ENCODE measurements around the gene HMGB2.

The HMGB2 gene

DNA sequence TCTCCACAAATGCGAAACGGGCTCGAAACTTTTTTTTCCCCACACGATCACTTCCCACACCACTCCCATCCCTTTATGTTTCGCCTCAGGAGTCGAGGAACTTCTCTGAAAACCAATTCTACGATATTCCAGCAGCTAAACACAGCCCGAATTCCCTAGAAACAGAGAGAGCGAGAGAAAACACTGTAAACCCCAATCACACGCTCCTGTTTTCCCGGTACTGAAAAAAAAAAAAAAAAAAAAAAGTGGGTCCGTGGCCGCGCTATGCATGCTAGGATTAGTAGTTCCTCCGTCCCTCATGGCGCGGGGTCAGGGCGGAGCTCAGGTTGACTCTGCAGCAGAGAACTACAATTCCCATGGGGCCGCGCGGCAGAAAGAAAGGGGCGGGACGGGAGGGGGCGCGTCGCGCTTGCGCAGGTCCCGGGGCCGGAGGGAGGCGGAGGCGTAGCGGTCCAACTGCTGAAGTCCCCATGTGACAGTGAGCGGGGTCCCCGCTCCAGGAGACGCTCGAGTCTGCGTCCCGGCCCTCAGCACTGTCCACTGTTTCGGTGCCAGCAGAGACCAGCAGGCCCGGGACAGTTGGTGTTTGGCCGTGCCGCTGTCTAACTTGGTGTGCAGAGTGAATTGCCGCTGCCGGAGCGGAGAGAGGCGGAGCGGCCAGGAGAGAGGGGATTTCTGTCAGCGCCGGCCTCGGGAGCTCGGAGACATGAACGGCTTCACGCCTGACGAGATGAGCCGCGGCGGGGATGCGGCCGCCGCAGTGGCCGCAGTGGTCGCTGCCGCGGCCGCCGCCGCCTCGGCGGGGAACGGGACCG, 36.5 kb upstream of the HMGB2 start, which contains the start of gene SAP30:
TSS of gene SAP30 (plus strand) at position 478 of the 815 bp plus-strand sequence. CDS start at position 707, 229 bp downstream.
- H2BK12ac ChIP-seq (ENCODE audit: low read length): no peak within 1 kb of the TSS
- peaks cover 1 to 28% of the 10 kb centered on the region in 2 donors for H3K36me3 ChIP-seq (replicated peaks in 1 of 2; ENCODE audit: control insufficient read depth in 2 of 2, insufficient read depth in 2 of 2, low read length in 2 of 2)
- peak within 1 kb of the TSS; percentile 92 for H3K23ac ChIP-seq (ENCODE audit: low read depth, low read length, poor library complexity)
- H2BK120ac ChIP-seq (ENCODE audit: low read depth, low read length): no peak within 1 kb of the TSS
- H2BK15ac ChIP-seq (ENCODE audit: low read length): peak within 1 kb of the TSS; percentile 64
- peaks cover 0 to 15% of the 10 kb centered on the region in 2 donors for H3K9me3 ChIP-seq (replicated peaks in 1 of 2; ENCODE audit: control insufficient read depth in 2 of 2, insufficient read depth in 1 of 2, low read depth in 1 of 2, low read length in 2 of 2)
- H3K27ac ChIP-seq (replicated peaks; ENCODE audit: low read length): peak within 1 kb of the TSS; percentile 89
- no peak within 1 kb of the TSS for H4K91ac ChIP-seq (ENCODE audit: low read depth, low read length, poor library complexity)
- H2AFZ ChIP-seq (ENCODE audit: low read length): peak within 1 kb of the TSS; percentile 90
- H3K14ac ChIP-seq (ENCODE audit: low read length): peak within 1 kb of the TSS; percentile 71
- peaks cover 3% of the 10 kb centered on the region for H3K79me1 ChIP-seq (ENCODE audit: low read depth, low read length)
- peak within 1 kb of the TSS; percentile 83 for H3K4me2 ChIP-seq (ENCODE audit: insufficient read depth, low read length, poor library complexity, severe bottlenecking)
- H3K18ac ChIP-seq (ENCODE audit: low read length): peak within 1 kb of the TSS; percentile 97
- peak within 1 kb of the TSS; percentile 74 for H2AK5ac ChIP-seq (ENCODE audit: low read depth, low read length)
- peak within 1 kb of the TSS; percentile 17 for H4K8ac ChIP-seq (ENCODE audit: low read depth, low read length)
- peak within 1 kb of the TSS; percentile 99 for H3K9ac ChIP-seq (ENCODE audit: low read depth, low read length, poor library complexity)
- no peak within 1 kb of the TSS for H3K4ac ChIP-seq (ENCODE audit: low read length)
- no peaks in the 10 kb centered on the region for H3K27me3 ChIP-seq (ENCODE audit: control insufficient read depth in 3 of 3, insufficient read depth in 3 of 3, low read depth in 1 of 3, low read length in 3 of 3)
- peak; percentile 98 for DNase-seq (ENCODE audit: low spot score)
- peaks cover 0 to 9% of the 10 kb centered on the region in 2 donors for H3K4me1 ChIP-seq (ENCODE audit: control insufficient read depth in 2 of 2, insufficient read depth in 1 of 2, low read depth in 1 of 2, low read length in 2 of 2)
- H2BK5ac ChIP-seq (ENCODE audit: low read length): peak within 1 kb of the TSS; percentile 53
- peak within 1 kb of the TSS; percentile 97 to 100 for H3K4me3 ChIP-seq (ENCODE audit: low read length in 2 of 2)
- WGBS, 2 donors (ENCODE audit: extremely low coverage in 2 of 2, insufficient read length in 2 of 2, insufficient replicate concordance in 1 of 2): no CpG with 5 or more reads among the region's 72 CpGs

DNA sequence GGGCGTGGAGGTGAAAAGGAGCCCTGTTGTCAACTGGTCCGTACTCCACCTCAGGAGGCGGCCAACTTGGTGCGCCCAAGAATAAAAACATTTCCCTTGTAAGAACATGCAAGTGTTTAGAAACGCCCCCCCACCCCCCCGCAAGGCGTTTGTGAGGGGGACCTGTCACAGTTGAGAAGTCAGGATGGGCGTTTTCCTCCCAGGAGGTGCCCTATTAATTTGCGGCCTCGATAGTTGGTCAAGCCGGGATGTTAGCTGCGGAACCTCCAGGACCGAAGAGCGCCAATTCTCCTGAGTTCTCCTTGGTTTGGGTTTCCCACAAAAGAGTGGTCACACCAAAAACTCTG, 35.9 kb upstream of the HMGB2 start:
- H2AFZ ChIP-seq (ENCODE audit: low read length): peak overlapping the region; percentile 83
- H2BK12ac ChIP-seq (ENCODE audit: low read length): no peak overlapping the region
- no peak overlapping the region for H3K23ac ChIP-seq (ENCODE audit: low read depth, low read length, poor library complexity)
- H3K4me1 ChIP-seq (ENCODE audit: control insufficient read depth in 2 of 2, insufficient read depth in 1 of 2, low read depth in 1 of 2, low read length in 2 of 2): peaks cover 0 to 9% of the 10 kb centered on the region in 2 donors
- H3K18ac ChIP-seq (ENCODE audit: low read length): no peak overlapping the region
- no peak overlapping the region for H2BK15ac ChIP-seq (ENCODE audit: low read length)
- H3K27me3 ChIP-seq (ENCODE audit: control insufficient read depth in 3 of 3, insufficient read depth in 3 of 3, low read depth in 1 of 3, low read length in 3 of 3): no peaks in the 10 kb centered on the region
- peak overlapping the region; percentile 53 for H2BK5ac ChIP-seq (ENCODE audit: low read length)
- no peak overlapping the region for H2BK120ac ChIP-seq (ENCODE audit: low read depth, low read length)
- no peak overlapping the region for H4K8ac ChIP-seq (ENCODE audit: low read depth, low read length)
- no peak overlapping the region for H2AK5ac ChIP-seq (ENCODE audit: low read depth, low read length)
- no CpG with 5 or more reads among the region's 14 CpGs for WGBS, 2 donors (ENCODE audit: extremely low coverage in 2 of 2, insufficient read length in 2 of 2, insufficient replicate concordance in 1 of 2)
- H3K9me3 ChIP-seq (replicated peaks in 1 of 2; ENCODE audit: control insufficient read depth in 2 of 2, insufficient read depth in 1 of 2, low read depth in 1 of 2, low read length in 2 of 2): peaks cover 0 to 10% of the 10 kb centered on the region in 2 donors
- peak overlapping the region; percentile 75 for H3K27ac ChIP-seq (replicated peaks; ENCODE audit: low read length)
- peaks cover 3% of the 10 kb centered on the region for H3K79me1 ChIP-seq (ENCODE audit: low read depth, low read length)
- no peak for DNase-seq (ENCODE audit: low spot score)
- peak overlapping the region; percentile 83 for H3K4me2 ChIP-seq (ENCODE audit: insufficient read depth, low read length, poor library complexity, severe bottlenecking)
- no peak overlapping the region for H3K14ac ChIP-seq (ENCODE audit: low read length)
- no peak overlapping the region for H3K4ac ChIP-seq (ENCODE audit: low read length)
- H3K9ac ChIP-seq (ENCODE audit: low read depth, low read length, poor library complexity): peak overlapping the region; percentile 17
- peaks cover 0 to 22% of the 10 kb centered on the region in 2 donors for H3K36me3 ChIP-seq (replicated peaks in 1 of 2; ENCODE audit: control insufficient read depth in 2 of 2, insufficient read depth in 2 of 2, low read length in 2 of 2)
- H4K91ac ChIP-seq (ENCODE audit: low read depth, low read length, poor library complexity): no peak overlapping the region
- peak overlapping the region; percentile 87 to 97 for H3K4me3 ChIP-seq (ENCODE audit: low read length in 2 of 2)

DNA sequence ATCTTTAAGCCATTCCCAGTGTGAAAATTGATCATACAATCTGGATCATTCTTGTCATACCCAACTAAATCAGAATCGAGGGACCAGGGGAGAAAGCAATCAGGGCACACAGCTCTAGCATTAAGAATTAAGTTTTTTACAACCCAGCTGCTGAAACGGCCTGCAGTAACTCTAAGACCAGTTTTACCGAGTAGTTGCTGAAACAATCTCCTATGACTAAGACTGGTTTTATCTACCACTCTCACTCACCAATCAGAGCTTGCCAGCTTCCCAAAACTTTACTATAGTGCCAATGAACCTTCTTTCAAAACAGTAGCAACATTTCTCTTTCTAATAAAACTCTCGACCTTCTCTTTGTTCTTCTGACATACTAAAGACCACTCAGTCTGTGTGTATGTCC, 33.8 kb upstream of the HMGB2 start:
- DNase-seq (ENCODE audit: low spot score): no peak
- H3K36me3 ChIP-seq (replicated peaks in 1 of 2; ENCODE audit: control insufficient read depth in 2 of 2, insufficient read depth in 2 of 2, low read length in 2 of 2): peaks cover 0 to under 1% of the 10 kb centered on the region in 2 donors
- WGBS, 2 donors (ENCODE audit: extremely low coverage in 2 of 2, insufficient read length in 2 of 2, insufficient replicate concordance in 1 of 2): 100% methylated on average over 1 of the region's 4 CpGs; no CpG with 5 or more reads in 1 of the 2 donors

GRCh38 chr4:173367285-173367684, 33.1 kb upstream of the HMGB2 start:
- Histone ChIP-seq H2AK5ac (ENCODE audit: low read depth, low read length) (no peak overlapping the region), H3K9me3 (replicated peaks in 1 of 2; ENCODE audit: control insufficient read depth in 2 of 2, insufficient read depth in 1 of 2, low read depth in 1 of 2, low read length in 2 of 2) (peaks cover 0 to 3% of the 10 kb centered on the region in 2 donors), H3K4me1 (ENCODE audit: control insufficient read depth in 2 of 2, insufficient read depth in 1 of 2, low read depth in 1 of 2, low read length in 2 of 2) (peaks cover 0 to 9% of the 10 kb centered on the region in 2 donors), H4K91ac (ENCODE audit: low read depth, low read length, poor library complexity) (no peak overlapping the region), H3K9ac (ENCODE audit: low read depth, low read length, poor library complexity) (no peak overlapping the region), H2BK5ac (ENCODE audit: low read length) (no peak overlapping the region), H2BK120ac (ENCODE audit: low read depth, low read length) (no peak overlapping the region), H2BK15ac (ENCODE audit: low read length) (no peak overlapping the region), H3K4me3 (ENCODE audit: low read length in 2 of 2) (no peak overlapping the region), H3K18ac (ENCODE audit: low read length) (no peak overlapping the region), H3K27me3 (ENCODE audit: control insufficient read depth in 3 of 3, insufficient read depth in 3 of 3, low read depth in 1 of 3, low read length in 3 of 3) (no peaks in the 10 kb centered on the region), H3K23ac (ENCODE audit: low read depth, low read length, poor library complexity) (no peak overlapping the region), H4K8ac (ENCODE audit: low read depth, low read length) (no peak overlapping the region), H3K4me2 (ENCODE audit: insufficient read depth, low read length, poor library complexity, severe bottlenecking) (no peak overlapping the region), H3K36me3 (replicated peaks in 1 of 2; ENCODE audit: control insufficient read depth in 2 of 2, insufficient read depth in 2 of 2, low read length in 2 of 2) (no peaks in the 10 kb centered on the region), H3K14ac (ENCODE audit: low read length) (no peak overlapping the region), H2BK12ac (ENCODE audit: low read length) (no peak overlapping the region), H3K79me1 (ENCODE audit: low read depth, low read length) (peaks cover 3% of the 10 kb centered on the region), H3K4ac (ENCODE audit: low read length) (no peak overlapping the region), H3K27ac (replicated peaks; ENCODE audit: low read length) (no peak overlapping the region), H2AFZ (ENCODE audit: low read length) (peak overlapping the region; percentile 62)
- no peak for DNase-seq (ENCODE audit: low spot score)

More for the DNA sequence above, 33.8 kb upstream of the HMGB2 start:
- H3K4ac ChIP-seq (ENCODE audit: low read length): no peak overlapping the region
- no peak overlapping the region for H2BK15ac ChIP-seq (ENCODE audit: low read length)
- H4K8ac ChIP-seq (ENCODE audit: low read depth, low read length): no peak overlapping the region
- no peak overlapping the region for H3K9ac ChIP-seq (ENCODE audit: low read depth, low read length, poor library complexity)
- H4K91ac ChIP-seq (ENCODE audit: low read depth, low read length, poor library complexity): no peak overlapping the region
- no peak overlapping the region for H3K18ac ChIP-seq (ENCODE audit: low read length)
- peaks cover 0 to 3% of the 10 kb centered on the region in 2 donors for H3K9me3 ChIP-seq (replicated peaks in 1 of 2; ENCODE audit: control insufficient read depth in 2 of 2, insufficient read depth in 1 of 2, low read depth in 1 of 2, low read length in 2 of 2)
- no peak overlapping the region for H3K27ac ChIP-seq (replicated peaks; ENCODE audit: low read length)
- no peak overlapping the region for H3K23ac ChIP-seq (ENCODE audit: low read depth, low read length, poor library complexity)
- H2AFZ ChIP-seq (ENCODE audit: low read length): peak overlapping the region; percentile 15
- no peak overlapping the region for H3K14ac ChIP-seq (ENCODE audit: low read length)
- H2BK12ac ChIP-seq (ENCODE audit: low read length): no peak overlapping the region
- no peak overlapping the region for H2AK5ac ChIP-seq (ENCODE audit: low read depth, low read length)
- no peak overlapping the region for H3K4me3 ChIP-seq (ENCODE audit: low read length in 2 of 2)
- H2BK5ac ChIP-seq (ENCODE audit: low read length): no peak overlapping the region
- no peak overlapping the region for H2BK120ac ChIP-seq (ENCODE audit: low read depth, low read length)
- H3K27me3 ChIP-seq (ENCODE audit: control insufficient read depth in 3 of 3, insufficient read depth in 3 of 3, low read depth in 1 of 3, low read length in 3 of 3): no peaks in the 10 kb centered on the region
- no peak overlapping the region for H3K4me2 ChIP-seq (ENCODE audit: insufficient read depth, low read length, poor library complexity, severe bottlenecking)
- peaks cover 3% of the 10 kb centered on the region for H3K79me1 ChIP-seq (ENCODE audit: low read depth, low read length)
- H3K4me1 ChIP-seq (ENCODE audit: control insufficient read depth in 2 of 2, insufficient read depth in 1 of 2, low read depth in 1 of 2, low read length in 2 of 2): peaks cover 0 to 9% of the 10 kb centered on the region in 2 donors

Data from neuronal stem cell (in vitro differentiated cells).